Activated CD8-positive, alpha-beta T cell treated with anti-CD3 and anti-CD28 coated beads, Interleukin-2, amount 10 ng/mL, durations not matched to agents 7 days and 5 days (primary cell): Measurements from ENCODE around the gene PPL. TPM values are rescaled to one million over a fixed set of nuclear protein-coding genes. Genes with fewer than 3 reads are reported as not detected.

ENCODE experiments used
- ATAC-seq: fragments of 150-1000 bp; cut with Tn5 transposase; one replicate; pipeline ENCODE4 v1.10.0; 2021; ENCODE audit warnings: moderate library complexity
- CTCF ChIA-PET: fragments of 350-600 bp; sonication (Branson Sonifier 250); formaldehyde crosslinking; loops from one replicate; lab custom pipeline; 2021; ENCODE audit warnings: antibody characterized with exemption; lab: Charles Lee
- POLR2A ChIA-PET: fragments of 350-600 bp; sonication (Branson Sonifier 250); formaldehyde crosslinking; loops from one replicate; lab custom pipeline; 2021; ENCODE audit warnings: antibody characterized with exemption; lab: Charles Lee
- DNase-seq: peaks from one replicate; pipeline ENCODE4 v3.0.0-alpha.2; 2020
- H3K27ac Mint-ChIP-seq: one replicate; pipeline ENCODE4 v1.8.0; 2021; ENCODE audit warnings: mild to moderate bottlenecking, mixed read lengths
- H3K27me3 Mint-ChIP-seq: one replicate; pipeline ENCODE4 v1.8.0; 2021; ENCODE audit warnings: low read depth, mixed read lengths
- H3K36me3 Mint-ChIP-seq: one replicate; pipeline ENCODE4 v1.8.0; 2021; ENCODE audit warnings: low read depth, mixed read lengths
- H3K4me1 Mint-ChIP-seq: one replicate; pipeline ENCODE4 v1.8.0; 2021; ENCODE audit warnings: low read depth, mixed read lengths
- H3K4me3 Mint-ChIP-seq: one replicate; pipeline ENCODE4 v1.8.0; 2021; ENCODE audit warnings: mild to moderate bottlenecking, mixed read lengths
- H3K9me3 Mint-ChIP-seq: one replicate; pipeline ENCODE4 v1.8.0; 2022; ENCODE audit warnings: mixed read lengths; ENCODE audit not compliant: insufficient read depth
- total RNA-seq, 2 experiments: library from RNA; stranded (reverse); gene quantifications; one replicate each; pipeline ENCODE4 v1.2.3, GENCODE V29; 2021

The PPL gene
- not detected for total RNA-seq

DNA sequence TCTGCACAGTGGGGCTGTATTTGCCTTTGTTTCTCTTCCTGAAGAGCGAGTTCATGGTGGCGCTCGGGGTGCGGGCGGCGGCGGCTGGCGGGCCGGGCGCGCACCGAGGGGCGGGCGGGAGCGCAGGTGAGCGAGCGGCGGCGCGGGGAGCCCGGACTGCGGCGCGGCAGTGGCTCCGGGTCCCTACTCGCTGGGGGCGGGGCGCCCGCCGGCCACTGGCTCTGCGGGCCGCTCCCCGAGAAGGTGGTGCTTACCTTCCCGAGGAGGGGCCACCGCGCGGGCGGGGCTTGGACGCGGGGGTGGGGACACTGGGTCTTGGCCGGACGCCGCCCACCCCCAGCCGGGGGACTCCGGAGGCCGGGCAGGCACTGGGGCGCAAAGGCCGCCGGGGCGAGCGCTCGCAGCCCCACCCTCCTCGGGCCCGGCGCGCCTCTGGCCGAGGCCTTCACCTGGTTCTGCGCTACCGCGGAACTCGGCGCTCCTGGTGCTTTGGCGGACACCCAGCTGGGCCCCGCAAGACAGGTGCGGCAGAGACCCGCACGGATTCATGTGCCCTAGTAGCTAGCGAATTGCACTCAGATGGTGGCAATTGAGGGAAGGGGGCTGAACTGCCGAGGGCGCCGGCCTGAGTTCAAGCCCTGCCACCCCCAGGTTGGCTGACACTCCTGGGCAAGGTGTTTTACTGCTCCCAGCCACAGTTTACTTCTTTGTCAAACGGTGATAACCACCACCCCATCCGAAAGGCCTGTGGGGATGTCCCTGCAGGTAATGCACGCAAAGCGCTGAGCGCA is at the start of gene PPL:
PPL (minus strand) TSS at position 158 of the 791 bp plus-strand sequence; CDS start at position 55, 103 bp downstream.
- Mint-ChIP-seq H3K27me3 (peaks cover 25% of the 10 kb centered on the region), H3K9me3 (no peaks in the 10 kb centered on the region), H3K4me1 (peaks cover 4% of the 10 kb centered on the region), H3K4me3 (peak within 1 kb of the TSS; percentile 52), H3K36me3 (no peaks in the 10 kb centered on the region), H3K27ac (no peak within 1 kb of the TSS)
- DNase-seq = no peak
- ATAC-seq = peak; percentile 62
- POLR2A ChIA-PET = no interaction called here
- CTCF ChIA-PET = no interaction called here

- no peaks in the 10 kb centered on the region for H3K9me3 Mint-ChIP-seq
- DNase-seq = no peak
- CTCF ChIA-PET = no interaction called here
- POLR2A ChIA-PET = no interaction called here
- peaks cover 1% of the 10 kb centered on the region for H3K4me1 Mint-ChIP-seq
- ATAC-seq = no peak
- no peak overlapping the region for H3K4me3 Mint-ChIP-seq
- peaks cover 38% of the 10 kb centered on the region for H3K27me3 Mint-ChIP-seq
- no peak overlapping the region for H3K27ac Mint-ChIP-seq
- H3K36me3 Mint-ChIP-seq = no peaks in the 10 kb centered on the region
These were observed 47.4 kb upstream of the PPL start for GRCh38 chr16:4984174-4984990.

DNA sequence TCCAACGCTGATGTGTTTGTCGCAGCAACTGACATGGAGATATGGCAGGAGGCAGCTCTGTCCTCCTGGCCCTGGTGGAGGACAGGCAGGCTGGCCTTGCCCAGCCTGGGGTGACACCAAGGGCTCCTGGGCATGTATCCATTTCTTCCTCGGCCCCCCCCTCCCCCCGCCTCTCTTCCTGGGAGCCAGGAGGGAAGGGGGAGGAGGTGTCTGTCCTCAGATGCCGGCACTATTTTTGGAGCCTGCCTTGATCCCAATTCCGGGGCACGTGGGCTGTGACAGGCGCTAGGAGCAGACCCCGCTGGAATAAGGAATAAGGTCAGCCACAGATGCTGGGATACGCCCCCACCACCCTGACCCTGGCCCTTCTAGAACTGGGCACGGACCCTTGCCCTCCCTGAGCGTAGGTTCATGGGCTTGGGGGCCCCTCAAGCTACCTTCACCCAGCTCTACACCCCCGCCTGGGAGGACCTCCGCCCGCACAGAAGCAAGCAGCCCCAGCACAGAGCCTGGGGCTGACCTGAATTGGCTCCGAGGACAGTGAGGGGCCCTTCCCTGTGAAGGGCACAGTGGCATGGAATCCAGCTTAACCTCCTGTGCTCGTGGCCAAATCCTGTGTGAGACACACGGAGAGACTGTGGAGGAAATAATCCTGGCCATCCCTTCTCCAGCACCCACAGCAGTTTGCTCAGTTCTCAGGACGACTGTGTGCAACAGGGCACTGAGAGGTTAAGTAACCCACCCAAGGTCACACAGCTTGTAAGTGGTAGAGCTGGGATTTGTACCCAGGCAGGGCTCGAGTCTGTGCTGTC is 45.3 kb upstream of the PPL start:
- POLR2A ChIA-PET = no interaction called here
- no peaks in the 10 kb centered on the region for H3K4me1 Mint-ChIP-seq
- H3K27ac Mint-ChIP-seq = no peak overlapping the region
- no peaks in the 10 kb centered on the region for H3K9me3 Mint-ChIP-seq
- ATAC-seq (no peak), DNase-seq (no peak)
- CTCF ChIA-PET = no interaction called here
- H3K4me3 Mint-ChIP-seq = no peak overlapping the region
- H3K36me3 Mint-ChIP-seq = no peaks in the 10 kb centered on the region
- H3K27me3 Mint-ChIP-seq = peaks cover 21% of the 10 kb centered on the region

DNA sequence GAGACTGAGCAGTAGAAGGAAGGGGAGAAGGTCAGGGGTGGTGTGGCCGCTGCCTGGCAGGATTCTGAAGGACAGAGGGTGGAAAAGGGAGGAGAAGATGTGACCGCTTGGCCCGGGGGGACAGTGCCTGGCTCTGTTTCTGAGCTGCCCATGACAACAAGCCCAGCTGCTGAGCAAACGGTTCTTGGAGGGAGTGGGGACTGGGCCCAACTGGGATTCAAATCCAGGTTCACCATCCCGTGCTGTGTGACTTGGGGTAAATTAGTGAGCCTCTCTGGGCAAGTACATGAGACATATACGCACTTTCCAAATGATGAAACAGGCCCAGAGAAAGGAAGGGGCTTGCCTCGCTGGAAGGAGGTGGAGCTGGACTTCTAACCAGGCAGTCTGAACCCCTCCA is 44.5 kb upstream of the PPL start:
- DNase-seq (no peak), ATAC-seq (no peak)
- no peaks in the 10 kb centered on the region for H3K9me3 Mint-ChIP-seq
- CTCF ChIA-PET = no interaction called here
- POLR2A ChIA-PET = no interaction called here
- H3K27me3 Mint-ChIP-seq = peaks cover 16% of the 10 kb centered on the region
- no peaks in the 10 kb centered on the region for H3K4me1 Mint-ChIP-seq
- no peaks in the 10 kb centered on the region for H3K36me3 Mint-ChIP-seq
- H3K4me3 Mint-ChIP-seq = no peak overlapping the region
- no peak overlapping the region for H3K27ac Mint-ChIP-seq

- Mint-ChIP-seq H3K4me3 (no peak overlapping the region), H3K27me3 (peaks cover 13% of the 10 kb centered on the region), H3K9me3 (no peaks in the 10 kb centered on the region), H3K36me3 (no peaks in the 10 kb centered on the region), H3K4me1 (no peaks in the 10 kb centered on the region), H3K27ac (no peak overlapping the region)
- DNase-seq (no peak), ATAC-seq (no peak)
- POLR2A ChIA-PET = no interaction called here
- CTCF ChIA-PET = no interaction called here
These were observed 43.7 kb upstream of the PPL start for GRCh38 chr16:4980691-4981090.

DNA sequence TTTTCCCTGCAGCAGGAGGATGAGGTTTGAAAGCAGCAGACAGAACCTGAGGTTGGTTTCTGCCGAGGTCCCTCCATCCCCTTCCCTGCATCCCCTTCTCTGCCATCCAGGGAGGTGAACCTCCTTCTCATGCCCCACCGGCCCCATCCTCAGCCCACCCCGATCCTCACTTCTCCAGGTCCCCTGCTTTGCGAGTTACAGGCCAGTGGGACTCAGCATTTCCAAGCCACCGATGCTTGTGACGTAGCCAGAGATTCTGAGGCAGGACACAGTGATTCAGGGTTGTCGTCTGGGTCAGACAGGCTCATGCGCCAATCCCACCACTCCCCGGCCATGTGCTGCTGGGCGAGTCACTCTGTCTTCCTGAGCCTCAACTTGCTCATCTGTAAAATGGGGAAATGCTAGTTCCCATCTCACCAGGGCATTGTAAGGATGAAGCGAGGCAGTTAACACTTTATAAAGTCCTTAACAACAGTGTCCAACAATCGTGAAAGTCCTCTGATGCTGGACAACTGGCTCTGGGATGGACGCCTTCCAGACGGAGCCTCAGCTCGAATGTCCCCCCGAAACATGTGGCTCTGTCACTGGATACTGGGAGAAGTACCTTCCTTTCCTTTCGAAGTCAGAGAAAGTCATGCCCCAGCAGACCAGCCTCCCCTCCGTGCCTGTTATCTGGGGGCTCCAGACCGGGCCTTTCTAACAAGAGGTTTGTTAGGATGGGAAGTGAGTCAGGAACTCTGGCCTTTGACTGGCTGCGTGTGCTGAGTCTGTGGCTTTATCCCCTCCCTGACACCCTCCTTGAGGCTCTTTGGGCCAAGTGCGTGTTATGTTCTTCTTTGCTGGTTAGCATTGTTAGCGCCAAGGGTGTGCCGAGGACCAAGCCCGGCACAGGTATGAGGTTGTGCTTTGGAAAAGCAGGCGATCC is 43.0 kb upstream of the PPL start:
- POLR2A ChIA-PET = no interaction called here

DNA sequence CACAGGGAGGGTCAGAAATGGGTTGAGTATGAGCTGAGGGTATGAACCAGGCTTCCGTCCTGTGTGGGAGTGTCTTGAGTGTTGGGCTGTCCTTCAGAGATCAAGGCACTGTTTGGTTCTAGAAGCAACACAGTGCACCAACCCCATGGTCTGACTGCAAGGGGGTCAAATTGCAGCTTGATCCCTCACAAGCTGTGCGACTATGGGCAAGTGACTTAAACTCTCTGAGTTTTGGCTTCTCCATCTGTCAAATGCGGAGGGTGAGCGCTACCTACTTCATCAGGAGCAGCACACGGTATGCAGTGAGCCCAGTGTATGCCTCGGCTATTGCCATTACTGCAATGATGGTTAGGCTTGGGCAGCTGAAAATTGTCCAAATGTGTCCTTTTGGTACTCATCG is 42.2 kb upstream of the PPL start:
- ChIA-PET CTCF (interaction anchor here (1.1 kb wide), 1 partner anchor 23 kb away, joined by 3 read pairs; no protein-coding TSS in a partner anchor), POLR2A (no interaction called here)
- no peak for DNase-seq
- Mint-ChIP-seq H3K36me3 (no peaks in the 10 kb centered on the region), H3K4me1 (no peaks in the 10 kb centered on the region), H3K4me3 (no peak overlapping the region), H3K27me3 (peaks cover 11% of the 10 kb centered on the region), H3K27ac (no peak overlapping the region), H3K9me3 (no peaks in the 10 kb centered on the region)
- no peak for ATAC-seq

More for the DNA sequence above, 43.0 kb upstream of the PPL start:
- no peaks in the 10 kb centered on the region for H3K4me1 Mint-ChIP-seq
- ATAC-seq = no peak
- no peaks in the 10 kb centered on the region for H3K9me3 Mint-ChIP-seq
- CTCF ChIA-PET = interaction anchor here (1.1 kb wide), 1 partner anchor 24 kb away, joined by 3 read pairs; no protein-coding TSS in a partner anchor
- no peak overlapping the region for H3K27ac Mint-ChIP-seq
- peaks cover 13% of the 10 kb centered on the region for H3K27me3 Mint-ChIP-seq
- no peaks in the 10 kb centered on the region for H3K36me3 Mint-ChIP-seq
- DNase-seq = no peak
- H3K4me3 Mint-ChIP-seq = no peak overlapping the region

DNA sequence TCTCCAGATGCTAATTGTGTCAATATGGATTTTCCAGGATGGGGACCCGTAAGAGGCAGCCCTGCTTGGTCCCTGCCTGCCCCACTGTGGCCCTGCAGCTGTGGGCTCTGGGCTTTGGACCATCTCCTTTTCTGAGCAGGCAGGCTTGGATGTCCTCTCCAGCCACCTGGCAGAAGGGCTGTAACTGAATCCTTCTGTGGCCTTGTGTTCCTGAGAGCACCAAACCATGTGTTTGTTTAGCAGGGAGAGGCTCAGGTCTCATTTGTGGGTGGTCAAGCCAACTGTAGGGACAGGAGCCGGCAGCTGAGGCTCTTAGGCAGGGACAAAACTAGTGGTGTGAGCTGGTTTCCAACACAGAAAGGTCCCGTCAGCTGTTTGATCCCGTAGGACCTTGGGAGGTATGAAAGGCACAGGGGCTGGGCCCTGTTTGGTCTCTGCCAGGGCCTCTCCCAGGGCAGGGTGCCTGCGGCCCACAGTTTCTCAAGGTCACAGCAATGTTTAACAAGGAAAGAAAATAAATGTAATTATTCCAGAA is 39.7 kb upstream of the PPL start:
- no peak overlapping the region for H3K27ac Mint-ChIP-seq
- H3K9me3 Mint-ChIP-seq = no peaks in the 10 kb centered on the region
- H3K4me3 Mint-ChIP-seq = no peak overlapping the region
- DNase-seq (no peak), ATAC-seq (no peak)
- CTCF ChIA-PET = no interaction called here
- peaks cover 8% of the 10 kb centered on the region for H3K27me3 Mint-ChIP-seq
- POLR2A ChIA-PET = no interaction called here
- no peaks in the 10 kb centered on the region for H3K36me3 Mint-ChIP-seq
- peaks cover 17% of the 10 kb centered on the region for H3K4me1 Mint-ChIP-seq

- ATAC-seq = no peak
- ChIA-PET CTCF (no interaction called here), POLR2A (no interaction called here)
- no peak overlapping the region for H3K27ac Mint-ChIP-seq
- H3K9me3 Mint-ChIP-seq = no peaks in the 10 kb centered on the region
- no peaks in the 10 kb centered on the region for H3K36me3 Mint-ChIP-seq
- H3K27me3 Mint-ChIP-seq = peaks cover 4% of the 10 kb centered on the region
- no peak for DNase-seq
- no peak overlapping the region for H3K4me3 Mint-ChIP-seq
- peaks cover 17% of the 10 kb centered on the region for H3K4me1 Mint-ChIP-seq
These were observed 39.1 kb upstream of the PPL start for GRCh38 chr16:4976079-4976478.

DNA sequence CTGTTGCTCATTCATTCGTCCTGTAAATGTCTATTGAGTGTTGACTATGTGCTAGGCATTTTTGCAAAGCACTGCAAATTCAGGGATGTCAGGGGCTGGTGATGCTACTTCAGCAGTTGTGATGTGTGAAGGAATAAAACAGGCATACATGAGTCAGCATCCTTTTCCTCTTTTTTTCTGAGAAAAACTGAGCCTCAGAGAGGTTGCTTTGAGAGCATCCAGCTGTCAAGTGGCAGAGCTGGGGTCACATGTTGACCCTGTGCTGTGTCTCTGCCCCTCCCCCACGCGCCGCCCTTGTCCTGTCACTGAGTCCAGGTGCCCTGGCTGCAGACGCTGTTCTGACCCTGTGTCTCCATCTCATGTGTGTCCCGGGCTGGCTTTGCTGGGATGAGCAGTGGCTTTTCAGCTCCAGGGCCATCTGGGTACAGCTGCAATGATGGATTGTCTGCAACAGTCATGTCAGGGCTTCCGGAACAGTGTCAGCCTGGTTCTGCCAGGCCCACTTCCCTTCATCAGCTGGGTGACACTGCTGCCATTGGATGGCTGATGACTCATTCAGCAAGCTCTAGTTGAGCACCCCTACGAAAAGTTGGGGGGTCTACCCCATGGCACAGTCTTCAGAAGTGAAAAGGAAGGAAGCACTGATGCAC is 36.1 kb upstream of the PPL start:
- CTCF ChIA-PET = no interaction called here
- Mint-ChIP-seq H3K9me3 (no peaks in the 10 kb centered on the region), H3K4me3 (no peak overlapping the region), H3K36me3 (no peaks in the 10 kb centered on the region), H3K27ac (no peak overlapping the region), H3K4me1 (peaks cover 17% of the 10 kb centered on the region), H3K27me3 (no peaks in the 10 kb centered on the region)
- ATAC-seq (no peak), DNase-seq (no peak)
- POLR2A ChIA-PET = no interaction called here
